HG03025 (cell line): ENCODE results near the gene ALKBH5.

ENCODE experiments used
- ATAC-seq: cut with Tn5 transposase; IDR thresholded peaks from one replicate; pipeline ENCODE4 v1.9.1; 2021; ENCODE audit warnings: mild to moderate bottlenecking, moderate library complexity; ENCODE audit not compliant: unreplicated experiment, low FRiP score

The ALKBH5 gene

GRCh38 chr17:18184143-18185031 is 759 bp downstream of the ALKBH5 start:
- peak; percentile 2 for ATAC-seq

DNA sequence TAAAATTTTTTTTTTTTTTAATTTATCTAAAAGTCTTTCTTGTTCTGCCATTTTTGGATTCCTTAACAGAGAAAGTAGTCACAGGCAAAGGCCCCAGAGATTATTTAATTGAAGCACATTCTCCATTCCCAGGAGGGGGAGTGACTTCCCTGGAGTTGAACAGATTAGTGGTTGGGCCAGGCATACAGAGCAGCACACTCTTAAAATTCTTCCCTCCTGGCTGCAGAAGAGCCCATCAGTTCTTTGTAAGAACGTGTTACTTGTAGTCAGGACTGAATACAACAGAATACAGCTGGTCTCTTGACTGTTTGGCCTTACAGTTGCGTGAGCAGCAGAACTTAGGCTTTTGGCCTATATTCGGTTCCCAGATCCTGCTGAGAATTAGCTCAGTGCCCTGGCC is 1.8 kb downstream of the ALKBH5 start:
- no peak for ATAC-seq

GRCh38 chr17:18185832-18186626 is 2.4 kb downstream of the ALKBH5 start:
- no peak for ATAC-seq

DNA sequence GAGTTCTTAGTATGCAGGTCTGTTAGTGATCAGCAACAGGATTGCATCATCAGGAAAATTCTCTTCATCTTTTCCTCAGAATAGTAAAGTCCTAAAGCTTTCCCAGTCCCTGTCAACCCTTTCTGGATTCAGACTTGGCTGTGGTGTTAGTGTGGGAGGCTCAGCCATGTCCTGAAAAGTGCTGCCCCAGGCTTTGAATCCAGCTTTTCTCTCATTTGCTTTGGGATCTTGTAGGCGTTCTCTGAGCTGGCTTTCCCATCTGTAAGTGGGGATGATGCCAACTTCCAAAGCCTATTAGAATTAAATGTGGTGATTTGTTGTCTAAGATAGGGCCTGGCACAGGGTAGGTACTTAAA is 3.0 kb downstream of the ALKBH5 start:
- no peak for ATAC-seq

GRCh38 chr17:18187226-18187625 is 3.6 kb downstream of the ALKBH5 start:
- no peak for ATAC-seq

DNA sequence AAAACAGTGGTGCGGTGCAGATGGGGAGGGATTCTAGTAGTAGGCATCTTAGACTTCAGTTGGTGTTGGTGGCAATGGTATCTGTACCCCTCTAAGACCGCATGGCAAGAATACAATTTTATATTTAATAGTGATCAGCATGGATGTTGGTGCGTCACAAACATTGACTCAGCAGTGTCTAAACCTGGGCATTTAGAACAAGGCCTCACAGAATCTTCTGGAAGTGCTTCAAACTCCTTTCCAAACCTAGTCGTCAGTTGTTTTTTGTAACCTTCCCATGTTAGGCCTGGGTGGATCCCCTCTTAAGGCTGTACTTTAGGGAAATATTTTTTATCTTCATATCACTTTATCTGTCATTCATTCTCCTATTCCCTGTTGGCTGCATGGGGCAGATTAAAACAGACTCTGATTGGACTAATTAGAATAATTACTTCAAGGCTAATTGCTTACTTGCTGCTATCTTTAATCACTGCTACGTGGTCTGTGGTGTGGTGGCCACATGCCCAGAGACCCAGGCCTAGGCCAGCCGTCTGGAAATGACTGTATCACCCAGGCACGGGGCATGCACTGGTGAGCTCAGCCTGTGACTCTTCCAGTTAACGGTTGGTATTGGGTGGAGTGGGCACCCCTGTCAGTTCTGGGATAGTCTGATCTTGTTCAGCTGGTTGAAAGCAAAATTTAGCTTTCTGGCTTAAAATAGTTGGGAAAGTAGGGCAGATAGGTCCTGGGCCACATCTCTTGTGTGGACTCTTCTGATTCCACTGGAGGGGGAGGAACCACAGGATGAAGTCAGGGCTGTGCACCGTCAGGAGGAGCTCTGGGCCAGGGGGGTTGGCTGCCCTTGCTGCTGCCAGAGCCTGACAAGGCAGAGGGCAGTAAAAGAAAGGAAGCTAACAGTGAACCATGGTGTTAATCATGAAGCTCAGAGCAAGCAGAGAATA is 4.5 kb downstream of the ALKBH5 start:
- no peak for ATAC-seq

DNA sequence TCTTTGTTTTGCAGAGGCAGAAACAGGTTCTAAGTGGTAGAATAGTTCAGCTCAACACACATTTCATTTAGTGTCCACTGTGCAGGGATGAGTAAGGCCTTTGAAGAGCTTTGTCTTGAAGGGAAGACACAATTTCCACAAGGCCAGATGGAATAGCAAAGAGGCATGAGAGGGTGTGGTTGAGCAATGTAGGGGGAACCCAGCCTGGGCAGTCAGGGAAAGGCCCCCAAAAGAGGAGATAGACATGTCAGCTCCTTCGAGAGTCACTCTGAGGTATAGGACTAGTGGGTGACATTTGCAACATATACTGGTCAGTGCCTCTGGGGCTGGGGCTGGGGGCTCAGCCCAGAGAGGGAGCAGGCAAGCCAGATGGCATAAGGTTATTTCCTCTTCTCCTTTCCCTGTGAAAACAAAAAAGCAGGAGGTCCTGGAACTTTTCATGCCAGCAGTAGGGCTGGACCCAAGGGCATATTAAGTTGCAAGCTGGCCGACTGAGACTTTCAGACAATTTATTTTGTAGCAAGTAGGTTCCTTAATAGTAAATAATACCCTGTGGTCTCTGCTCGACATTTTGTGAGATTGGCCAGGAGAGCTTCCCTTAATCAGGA is 7.1 kb downstream of the ALKBH5 start:
- ATAC-seq = no peak

DNA sequence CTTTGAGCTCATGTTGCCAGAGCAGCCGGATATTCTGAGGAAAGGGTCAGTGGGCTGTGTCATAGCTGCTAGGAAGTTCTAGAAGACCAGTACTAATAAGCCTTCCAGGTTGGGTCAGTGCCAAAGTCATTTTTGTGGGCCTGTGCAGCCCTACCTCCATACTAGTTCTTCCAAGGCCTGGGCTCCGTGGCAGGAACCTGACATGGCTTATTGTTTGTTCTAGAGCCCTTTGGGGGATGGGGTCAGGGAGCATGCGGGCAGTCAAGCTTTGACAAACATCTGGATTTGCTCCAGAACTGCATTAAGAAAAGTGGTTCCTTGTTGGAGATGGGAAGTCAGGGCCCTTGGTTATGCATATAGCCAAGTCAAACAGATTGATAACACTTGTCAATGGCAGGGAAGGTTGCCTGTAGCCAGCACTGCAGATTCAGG is 7.6 kb downstream of the ALKBH5 start:
- ATAC-seq = no peak

GRCh38 chr17:18191967-18192366 is 8.3 kb downstream of the ALKBH5 start:
- no peak for ATAC-seq

DNA sequence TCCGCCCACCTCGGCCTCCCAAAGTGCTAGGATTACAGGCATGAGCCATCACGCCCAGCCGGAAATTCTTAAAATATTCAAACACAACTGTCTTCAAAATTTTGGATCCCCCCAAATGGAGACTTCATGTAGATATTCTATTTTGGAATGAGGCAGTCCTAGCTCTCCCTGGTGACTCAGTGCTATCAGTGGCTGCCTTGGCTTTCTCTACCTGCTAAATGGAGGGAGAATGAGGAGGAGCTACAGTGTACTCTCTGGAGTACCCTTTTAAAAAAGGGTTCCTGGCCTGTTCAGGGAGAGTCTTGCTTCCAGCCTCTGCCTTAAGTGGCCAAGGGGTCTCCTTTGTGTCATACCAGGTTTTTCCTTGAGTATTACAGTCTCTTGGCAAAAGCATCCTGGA is 10.8 kb downstream of the ALKBH5 start:
- no peak for ATAC-seq

GRCh38 chr17:18194804-18195203 is 11.2 kb downstream of the ALKBH5 start:
- ATAC-seq = no peak

GRCh38 chr17:18195246-18195645 is 11.6 kb downstream of the ALKBH5 start:
- no peak for ATAC-seq

GRCh38 chr17:18197535-18198194 is 14.0 kb downstream of the ALKBH5 start:
- ATAC-seq = no peak

GRCh38 chr17:18198530-18198929 is 14.9 kb downstream of the ALKBH5 start:
- no peak for ATAC-seq

- no peak for ATAC-seq
These were observed 17.5 kb downstream of the ALKBH5 start for GRCh38 chr17:18201108-18201507.

DNA sequence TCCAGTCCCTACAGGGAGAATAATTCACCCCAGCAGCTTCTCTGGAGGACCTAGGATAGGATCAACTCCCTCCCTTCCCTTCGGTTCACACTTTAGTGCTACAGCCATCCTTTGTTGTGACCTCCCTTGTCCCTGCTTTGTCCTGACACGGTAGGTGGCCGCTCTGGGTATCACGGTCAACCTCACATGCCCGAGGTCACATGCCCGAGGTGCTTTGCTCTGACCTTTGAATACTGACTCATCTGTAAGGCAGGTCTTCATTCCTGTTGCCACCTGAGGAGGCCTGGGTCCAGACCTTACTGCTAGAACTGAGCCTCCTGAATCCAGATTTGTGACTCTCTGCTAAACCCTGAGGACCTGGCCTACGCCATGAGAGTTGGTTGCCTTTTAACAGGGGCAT is 19.7 kb downstream of the ALKBH5 start:
- no peak for ATAC-seq

GRCh38 chr17:18205861-18206260 is 22.2 kb downstream of the ALKBH5 start:
- no peak for ATAC-seq

DNA sequence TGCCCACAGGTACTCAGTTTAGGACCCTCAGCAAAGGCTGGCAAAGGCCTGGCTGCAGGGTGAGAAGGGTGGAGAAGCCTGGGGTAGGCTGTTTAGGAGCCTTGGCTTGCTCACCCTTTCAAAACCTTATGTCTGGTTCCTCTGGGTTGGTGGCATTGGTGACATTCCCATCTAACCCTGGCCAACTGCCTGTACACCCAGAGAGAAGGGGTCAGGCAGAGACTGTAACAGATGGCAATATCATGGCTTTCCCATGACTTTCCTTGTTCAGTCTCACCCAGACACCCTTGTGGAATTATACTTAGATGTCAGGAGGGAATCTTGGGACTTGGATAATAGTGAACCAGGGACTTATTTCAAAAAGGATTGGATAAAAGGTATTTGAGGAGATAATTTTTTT is 23.3 kb downstream of the ALKBH5 start:
- ATAC-seq = no peak

- ATAC-seq = no peak
These were observed 24.5 kb downstream of the ALKBH5 start for GRCh38 chr17:18208092-18208491.
